ENCODE data around the gene HSPG2. TPM values are rescaled to one million over a fixed set of nuclear protein-coding genes. Genes with fewer than 3 reads are reported as not detected.

HSPG2 gene
- total and polyA plus RNA-seq, 9 of the 15 experiments (the other 6 are each of a cell fraction or from before 2014, with no cell fraction given), result 0.14 to 160 (median 15.7) TPM

DNA sequence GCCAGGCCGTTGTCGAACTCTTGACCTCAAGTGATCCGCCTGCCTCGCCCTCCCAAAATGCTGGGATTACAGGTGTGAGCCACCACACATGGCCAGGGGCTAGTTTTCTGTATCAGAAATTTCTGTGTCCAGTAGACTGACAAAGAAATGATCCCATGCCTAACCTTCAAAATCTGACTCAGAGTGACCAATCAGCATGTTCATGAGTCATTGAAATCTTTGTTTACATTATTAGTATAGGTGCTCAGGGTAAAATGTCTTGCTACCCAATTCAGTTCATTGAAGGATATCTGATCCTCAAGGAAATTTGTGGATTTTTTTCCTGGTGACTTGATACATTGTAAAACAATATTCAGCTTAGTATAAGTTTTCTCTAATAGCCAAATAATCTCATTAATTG, 136.0 kb downstream of the HSPG2 start:
- no TSS peak for BruUV-seq (replicated peaks)
- ChIA-PET CTCF (ENCODE audit: low intra/inter-chr PET ratio) (interaction anchor here (0.5 kb wide), 1 partner anchor 10 kb away, joined by 4 read pairs; no protein-coding TSS in a partner anchor), POLR2A (interaction anchor here (4.1 kb wide), 1 partner anchor 10 kb away, joined by 18 read pairs; no protein-coding TSS in a partner anchor)
- H3K27me3 ChIP-seq (ENCODE audit: control insufficient read depth in 2 of 2, insufficient read depth in 2 of 2, low read length in 2 of 2), result no peaks in the 10 kb centered on the region
- no peak overlapping the region for H3K9ac ChIP-seq (ENCODE audit: insufficient read depth in 1 of 2, low read depth in 2 of 2, low read length in 2 of 2)
- H3K4me1 ChIP-seq (replicated peaks in 1 of 2; ENCODE audit: control insufficient read depth in 2 of 2, insufficient read depth in 2 of 2, low read length in 2 of 2), result peaks cover 0 to 3% of the 10 kb centered on the region in 2 experiments; a peak in 2 of 5 replicates
- WGBS (ENCODE audit: insufficient coverage, low coverage, missing lambda C conversion rate), result 87% methylated on average over 4 of the region's 4 CpGs
- no peak overlapping the region for H3K27ac ChIP-seq (ENCODE audit: extremely low read depth, low read depth, low read length)
- ATAC-seq (no peak), FAIRE-seq (no peak), DNase-seq (ENCODE audit: extremely low read depth in 1 of 4, low spot score in 3 of 4) (peak in 2 of 4 experiments; percentile 16 to 20)
- intact Hi-C loops (cut with micrococcal nuclease) (no loop called here), in situ Hi-C loops (cut with MboI) (no loop called here)
- no peaks in the 10 kb centered on the region for H3K79me2 ChIP-seq (ENCODE audit: control insufficient read depth, insufficient read depth, low read length)
- TF ChIP-seq ZNF316 (IDR thresholded peaks at IDR 0.05) (0 out of 2 replicates have a peak, but pooled peaks have one; percentile 12), FOXK2 (conservative IDR thresholded peaks at IDR 0.05 in 1 of 2, IDR thresholded peaks at IDR 0.05 in 1 of 2; ENCODE audit: low read depth in 2 of 2) (peak; percentile 58 to 74; a peak in 2 of 4 replicates), ZNF41 (CRISPR knock-in tag; conservative IDR thresholded peaks at IDR 0.05) (no peak), FOSL1 (tag; conservative IDR thresholded peaks at IDR 0.05) (peak; percentile 87), C11orf30 (IDR thresholded peaks at IDR 0.05; ENCODE audit: low read depth) (peak; percentile 27; the same call in 1 of the 2 replicates), TCF7L2 (IDR thresholded peaks at IDR 0.05; ENCODE audit: low read depth, low read length) (no peak), NRF1 (conservative IDR thresholded peaks at IDR 0.05 in 1 of 2, IDR thresholded peaks at IDR 0.05 in 1 of 2) (0 out of 4 replicates have a peak, but pooled peaks of 1 of the 2 experiments have one; percentile 10), SMARCA4 (IDR thresholded peaks at IDR 0.05) (0 out of 2 replicates have a peak, but pooled peaks have one; percentile 17), FOXA3 (CRISPR knock-in tag; conservative IDR thresholded peaks at IDR 0.05 in 1 of 2, IDR thresholded peaks at IDR 0.05 in 1 of 2) (peak; percentile 33 to 86; a peak in 1 of 4 replicates), JUND (IDR thresholded peaks at IDR 0.05; ENCODE audit: borderline replicate concordance, low read depth, low read length) (peak; percentile 73), JUND (tag; IDR thresholded peaks at IDR 0.05; ENCODE audit: borderline replicate concordance, low read depth, low read length) (no peak; the same call in 2 of the 3 replicates), ZBTB26 (CRISPR knock-in tag; IDR thresholded peaks at IDR 0.05) (no peak), PHF21A (IDR thresholded peaks at IDR 0.05; ENCODE audit: borderline replicate concordance, low read depth) (no peak), MYBL2 (IDR thresholded peaks at IDR 0.05; ENCODE audit: low read depth) (no peak), MYBL2 (CRISPR knock-in tag; IDR thresholded peaks at IDR 0.05; ENCODE audit: borderline replicate concordance) (no peak), ATF3 (IDR thresholded peaks at IDR 0.05) (peak; percentile 78), ATF3 (CRISPR knock-in tag; conservative IDR thresholded peaks at IDR 0.05) (no peak)
- no peaks in the 10 kb centered on the region for H3K36me3 ChIP-seq (ENCODE audit: control insufficient read depth, insufficient read depth, low read length)
- no peaks in the 10 kb centered on the region for H4K20me1 ChIP-seq (replicated peaks; ENCODE audit: control insufficient read depth, insufficient read depth, low read length)
- no peak overlapping the region for H3K4me2 ChIP-seq (ENCODE audit: insufficient read depth, low read length)
- no peak overlapping the region for H2AFZ ChIP-seq (ENCODE audit: low read depth, low read length)
- no peaks in the 10 kb centered on the region for H3K9me1 ChIP-seq (ENCODE audit: control insufficient read depth, insufficient read depth, low read length)
- H3K4me3 ChIP-seq, result no peak overlapping the region
- no peaks in the 10 kb centered on the region for H3K9me3 ChIP-seq (replicated peaks; ENCODE audit: control insufficient read depth, insufficient read depth, low read depth, low read length)
